ENCODE measurements around the gene MSRB1. TPM values are rescaled to one million over a fixed set of nuclear protein-coding genes. Genes with fewer than 3 reads are reported as not detected.

Gene MSRB1
- total RNA-seq, 1 experiment from 2014 or later, result 26.4 TPM

DNA sequence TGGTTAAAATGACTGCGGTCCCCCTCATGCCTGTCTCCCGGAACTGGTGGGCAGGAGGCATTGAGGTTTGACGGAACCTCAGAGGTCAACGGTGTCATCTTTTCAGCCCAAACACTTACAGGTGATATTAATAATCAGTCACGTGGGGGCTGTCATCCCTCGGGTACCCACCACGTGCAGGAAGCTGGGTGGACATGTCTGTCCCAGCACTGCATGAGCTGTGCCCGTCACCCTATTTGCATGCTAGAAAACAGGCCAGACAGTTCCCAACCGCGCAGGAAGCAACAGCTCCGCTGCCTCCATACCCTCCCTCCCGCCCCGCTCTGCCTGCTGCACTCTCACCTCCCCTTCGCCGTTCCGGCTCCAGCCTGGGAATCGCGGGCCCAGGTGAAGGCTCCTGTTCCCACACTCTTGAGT is 48.1 kb upstream of the MSRB1 start (continued):
- no peak for TF ChIP-seq ZNF416 (CRISPR knock-in tag; IDR thresholded peaks at IDR 0.05)
- TF ChIP-seq IRF2 (CRISPR knock-in tag; IDR thresholded peaks at IDR 0.05; ENCODE audit: borderline replicate concordance, low read depth), result no peak
- TF ChIP-seq, protein P1, sequence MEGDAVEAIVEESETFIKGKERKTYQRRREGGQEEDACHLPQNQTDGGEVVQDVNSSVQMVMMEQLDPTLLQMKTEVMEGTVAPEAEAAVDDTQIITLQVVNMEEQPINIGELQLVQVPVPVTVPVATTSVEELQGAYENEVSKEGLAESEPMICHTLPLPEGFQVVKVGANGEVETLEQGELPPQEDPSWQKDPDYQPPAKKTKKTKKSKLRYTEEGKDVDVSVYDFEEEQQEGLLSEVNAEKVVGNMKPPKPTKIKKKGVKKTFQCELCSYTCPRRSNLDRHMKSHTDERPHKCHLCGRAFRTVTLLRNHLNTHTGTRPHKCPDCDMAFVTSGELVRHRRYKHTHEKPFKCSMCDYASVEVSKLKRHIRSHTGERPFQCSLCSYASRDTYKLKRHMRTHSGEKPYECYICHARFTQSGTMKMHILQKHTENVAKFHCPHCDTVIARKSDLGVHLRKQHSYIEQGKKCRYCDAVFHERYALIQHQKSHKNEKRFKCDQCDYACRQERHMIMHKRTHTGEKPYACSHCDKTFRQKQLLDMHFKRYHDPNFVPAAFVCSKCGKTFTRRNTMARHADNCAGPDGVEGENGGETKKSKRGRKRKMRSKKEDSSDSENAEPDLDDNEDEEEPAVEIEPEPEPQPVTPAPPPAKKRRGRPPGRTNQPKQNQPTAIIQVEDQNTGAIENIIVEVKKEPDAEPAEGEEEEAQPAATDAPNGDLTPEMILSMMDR (IDR thresholded peaks at IDR 0.05), result no peak
- TF ChIP-seq, protein P2, sequence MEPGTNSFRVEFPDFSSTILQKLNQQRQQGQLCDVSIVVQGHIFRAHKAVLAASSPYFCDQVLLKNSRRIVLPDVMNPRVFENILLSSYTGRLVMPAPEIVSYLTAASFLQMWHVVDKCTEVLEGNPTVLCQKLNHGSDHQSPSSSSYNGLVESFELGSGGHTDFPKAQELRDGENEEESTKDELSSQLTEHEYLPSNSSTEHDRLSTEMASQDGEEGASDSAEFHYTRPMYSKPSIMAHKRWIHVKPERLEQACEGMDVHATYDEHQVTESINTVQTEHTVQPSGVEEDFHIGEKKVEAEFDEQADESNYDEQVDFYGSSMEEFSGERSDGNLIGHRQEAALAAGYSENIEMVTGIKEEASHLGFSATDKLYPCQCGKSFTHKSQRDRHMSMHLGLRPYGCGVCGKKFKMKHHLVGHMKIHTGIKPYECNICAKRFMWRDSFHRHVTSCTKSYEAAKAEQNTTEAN (CRISPR knock-in tag; IDR thresholded peaks at IDR 0.05), result no peak
- no peak for TF ChIP-seq GTF2I (CRISPR knock-in tag; conservative IDR thresholded peaks at IDR 0.05)
- no peak for TF ChIP-seq KAT7 (CRISPR knock-in tag; IDR thresholded peaks at IDR 0.05; ENCODE audit: borderline replicate concordance)

DNA sequence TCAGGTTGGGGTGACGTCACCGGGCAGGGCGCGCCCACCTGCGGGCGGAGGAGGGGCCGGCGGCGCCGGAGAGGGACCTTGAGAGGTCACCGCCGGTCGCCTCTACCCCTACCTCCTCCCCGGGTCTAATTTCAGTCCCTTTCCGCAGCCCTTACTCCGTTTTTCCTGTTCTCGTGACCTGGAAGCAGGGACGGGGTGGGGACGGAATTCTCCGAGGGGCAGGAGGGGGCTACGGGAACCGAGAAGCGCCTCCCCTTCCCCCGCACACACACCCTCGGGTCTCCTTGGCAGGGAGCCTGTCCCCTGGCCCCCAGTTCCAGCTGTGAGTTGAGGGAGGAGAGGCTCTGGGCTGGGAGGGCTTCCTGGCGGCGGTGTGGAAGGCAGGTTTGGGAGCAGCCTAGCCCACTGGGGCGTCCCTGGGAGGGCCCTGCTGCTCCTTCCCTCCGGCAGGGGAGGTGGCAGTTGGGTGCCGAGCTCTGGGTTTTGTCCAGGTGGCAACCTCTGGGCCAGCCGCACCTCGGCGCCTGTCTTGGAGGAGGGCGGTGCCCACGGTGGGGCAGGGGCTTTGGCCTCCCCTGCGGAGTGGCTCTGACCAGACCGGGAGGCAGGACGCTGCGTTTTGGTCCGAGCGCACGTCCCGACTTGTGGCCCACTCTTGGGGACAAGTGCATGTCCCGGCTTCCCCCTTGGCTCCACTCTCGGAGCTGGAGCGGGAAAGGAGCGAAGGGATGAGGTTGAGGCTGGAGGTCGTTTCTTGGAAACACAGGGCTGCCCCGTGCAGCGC is 47.5 kb upstream of the MSRB1 start:
- Mint-ChIP-seq H3K36me3 (peaks cover 5% of the 10 kb centered on the region; the same call in 1 of the 2 replicates), H3K9me3 (no peaks in the 10 kb centered on the region), H3K4me1 (peaks cover 17% of the 10 kb centered on the region), H3K27ac (no peak overlapping the region), H3K4me3 (peak overlapping the region; percentile 76), H3K27me3 (ENCODE audit: low read depth) (peaks cover 24% of the 10 kb centered on the region)
- ChIA-PET POLR2A (interaction anchor here (0.6 to 1.1 kb wide), 2 partner anchors 20 to 47 kb away, joined by 3 to 4 read pairs; partner anchors contain the start of gene MSRB1), CTCF (interaction anchor here (0.8 to 6.4 kb wide), 7 partner anchors 10 to 205 kb away, joined by 3 to 59 read pairs (median 3); no protein-coding TSS in a partner anchor)
- peak; percentile 87 for DNase-seq (ENCODE audit: low spot score)
- peak; percentile 23 for ATAC-seq
- TF ChIP-seq ZNF232 (CRISPR knock-in tag; IDR thresholded peaks at IDR 0.05) (peak; percentile 27; the same call in 1 of the 2 replicates), IRF2 (CRISPR knock-in tag; IDR thresholded peaks at IDR 0.05; ENCODE audit: borderline replicate concordance, low read depth) (0 out of 2 replicates have a peak, but pooled peaks have one; percentile 46), ZNF423 (CRISPR knock-in tag; IDR thresholded peaks at IDR 0.05) (peak; percentile 50), JUN (CRISPR knock-in tag; IDR thresholded peaks at IDR 0.05) (no peak), ESRRA (CRISPR knock-in tag; IDR thresholded peaks at IDR 0.05; ENCODE audit: borderline replicate concordance) (peak; percentile 46; the same call in 1 of the 2 replicates), SMAD3 (CRISPR knock-in tag; IDR thresholded peaks at IDR 0.05; ENCODE audit: borderline replicate concordance) (0 out of 2 replicates have a peak, but pooled peaks have one; percentile 30), USF1 (CRISPR knock-in tag; IDR thresholded peaks at IDR 0.05) (0 out of 2 replicates have a peak, but pooled peaks have one; percentile 27), E2F1 (CRISPR knock-in tag; IDR thresholded peaks at IDR 0.05) (no peak), OVOL2 (CRISPR knock-in tag; IDR thresholded peaks at IDR 0.05; ENCODE audit: borderline replicate concordance) (no peak), MAX (CRISPR knock-in tag; IDR thresholded peaks at IDR 0.05) (peak; percentile 43; the same call in 1 of the 2 replicates), ZNF263 (CRISPR knock-in tag; IDR thresholded peaks at IDR 0.05; ENCODE audit: low read depth) (no peak), TEAD1 (CRISPR knock-in tag; IDR thresholded peaks at IDR 0.05) (no peak), MXD4 (CRISPR knock-in tag; IDR thresholded peaks at IDR 0.05; ENCODE audit: borderline replicate concordance) (no peak), E2F4 (CRISPR knock-in tag; IDR thresholded peaks at IDR 0.05; ENCODE audit: borderline replicate concordance, low read depth) (no peak)
- TF ChIP-seq, protein P3, sequence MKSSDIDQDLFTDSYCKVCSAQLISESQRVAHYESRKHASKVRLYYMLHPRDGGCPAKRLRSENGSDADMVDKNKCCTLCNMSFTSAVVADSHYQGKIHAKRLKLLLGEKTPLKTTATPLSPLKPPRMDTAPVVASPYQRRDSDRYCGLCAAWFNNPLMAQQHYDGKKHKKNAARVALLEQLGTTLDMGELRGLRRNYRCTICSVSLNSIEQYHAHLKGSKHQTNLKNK (CRISPR knock-in tag; IDR thresholded peaks at IDR 0.05), result no peak
- TF ChIP-seq, protein P4, sequence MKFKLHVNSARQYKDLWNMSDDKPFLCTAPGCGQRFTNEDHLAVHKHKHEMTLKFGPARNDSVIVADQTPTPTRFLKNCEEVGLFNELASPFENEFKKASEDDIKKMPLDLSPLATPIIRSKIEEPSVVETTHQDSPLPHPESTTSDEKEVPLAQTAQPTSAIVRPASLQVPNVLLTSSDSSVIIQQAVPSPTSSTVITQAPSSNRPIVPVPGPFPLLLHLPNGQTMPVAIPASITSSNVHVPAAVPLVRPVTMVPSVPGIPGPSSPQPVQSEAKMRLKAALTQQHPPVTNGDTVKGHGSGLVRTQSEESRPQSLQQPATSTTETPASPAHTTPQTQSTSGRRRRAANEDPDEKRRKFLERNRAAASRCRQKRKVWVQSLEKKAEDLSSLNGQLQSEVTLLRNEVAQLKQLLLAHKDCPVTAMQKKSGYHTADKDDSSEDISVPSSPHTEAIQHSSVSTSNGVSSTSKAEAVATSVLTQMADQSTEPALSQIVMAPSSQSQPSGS (CRISPR knock-in tag; IDR thresholded peaks at IDR 0.05; ENCODE audit: borderline replicate concordance, low read depth), result no peak
- TF ChIP-seq, protein P5, sequence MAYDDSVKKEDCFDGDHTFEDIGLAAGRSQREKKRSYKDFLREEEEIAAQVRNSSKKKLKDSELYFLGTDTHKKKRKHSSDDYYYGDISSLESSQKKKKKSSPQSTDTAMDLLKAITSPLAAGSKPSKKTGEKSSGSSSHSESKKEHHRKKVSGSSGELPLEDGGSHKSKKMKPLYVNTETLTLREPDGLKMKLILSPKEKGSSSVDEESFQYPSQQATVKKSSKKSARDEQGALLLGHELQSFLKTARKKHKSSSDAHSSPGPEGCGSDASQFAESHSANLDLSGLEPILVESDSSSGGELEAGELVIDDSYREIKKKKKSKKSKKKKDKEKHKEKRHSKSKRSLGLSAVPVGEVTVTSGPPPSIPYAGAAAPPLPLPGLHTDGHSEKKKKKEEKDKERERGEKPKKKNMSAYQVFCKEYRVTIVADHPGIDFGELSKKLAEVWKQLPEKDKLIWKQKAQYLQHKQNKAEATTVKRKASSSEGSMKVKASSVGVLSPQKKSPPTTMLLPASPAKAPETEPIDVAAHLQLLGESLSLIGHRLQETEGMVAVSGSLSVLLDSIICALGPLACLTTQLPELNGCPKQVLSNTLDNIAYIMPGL (CRISPR knock-in tag; IDR thresholded peaks at IDR 0.05), result 0 out of 2 replicates have a peak, but pooled peaks have one; percentile 16
- TF ChIP-seq, protein P6, sequence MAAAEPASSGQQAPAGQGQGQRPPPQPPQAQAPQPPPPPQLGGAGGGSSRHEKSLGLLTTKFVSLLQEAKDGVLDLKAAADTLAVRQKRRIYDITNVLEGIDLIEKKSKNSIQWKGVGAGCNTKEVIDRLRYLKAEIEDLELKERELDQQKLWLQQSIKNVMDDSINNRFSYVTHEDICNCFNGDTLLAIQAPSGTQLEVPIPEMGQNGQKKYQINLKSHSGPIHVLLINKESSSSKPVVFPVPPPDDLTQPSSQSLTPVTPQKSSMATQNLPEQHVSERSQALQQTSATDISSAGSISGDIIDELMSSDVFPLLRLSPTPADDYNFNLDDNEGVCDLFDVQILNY (CRISPR knock-in tag; IDR thresholded peaks at IDR 0.05), result no peak

Measured in WTC11 (cell line).